Astrocyte (in vitro differentiated cells and primary cell): Measurements from ENCODE around the gene SMIM17. TPM values are rescaled to one million over a fixed set of nuclear protein-coding genes. Genes with fewer than 3 reads are reported as not detected.

Experiments
- DNase-seq: peaks from one replicate; pipeline ENCODE4 v3.0.0-alpha.2; 2010; ENCODE audit warnings: low read depth
- FAIRE-seq: peaks from 2 replicates; lab custom pipeline; 2011; peaks lifted over from hg19 to GRCh38; lab: Jason Lieb, UNC
- H2AFZ ChIP-seq: 2 replicates; pipeline ENCODE4 v1.6.0; 2012; ENCODE audit warnings: low read depth, low read length, inconsistent platforms
- H3K27ac ChIP-seq: 2 replicates; pipeline ENCODE4 v1.5.1; 2011; ENCODE audit warnings: low read depth, low read length, inconsistent platforms
- H3K27me3 ChIP-seq: 2 replicates; pipeline ENCODE4 v1.6.0; 2011; ENCODE audit warnings: low read length, inconsistent platforms; ENCODE audit not compliant: insufficient read depth
- H3K36me3 ChIP-seq: 2 replicates; pipeline ENCODE4 v1.5.1; 2011; ENCODE audit warnings: low read length, inconsistent platforms; ENCODE audit not compliant: insufficient read depth
- H3K4me1 ChIP-seq: 2 replicates; pipeline ENCODE4 v1.5.1; 2011; ENCODE audit warnings: low read length, inconsistent platforms; ENCODE audit not compliant: insufficient read depth
- H3K4me2 ChIP-seq: 2 replicates; pipeline ENCODE4 v1.6.0; 2012; ENCODE audit warnings: low read length, inconsistent platforms
- H3K4me3 ChIP-seq: 2 replicates; pipeline ENCODE4 v1.5.1; 2011; ENCODE audit warnings: low read depth, mild to moderate bottlenecking, low read length, inconsistent platforms; ENCODE audit not compliant: insufficient read depth
- H3K79me2 ChIP-seq: 2 replicates; pipeline ENCODE4 v1.6.0; 2012; ENCODE audit warnings: mild to moderate bottlenecking, low read length, inconsistent platforms; ENCODE audit not compliant: insufficient read depth
- H3K9ac ChIP-seq: 2 replicates; pipeline ENCODE4 v1.6.0; 2012; ENCODE audit warnings: mild to moderate bottlenecking, low read length, inconsistent platforms
- H3K9me3 ChIP-seq: 2 replicates; pipeline ENCODE4 v1.5.1; 2012; ENCODE audit warnings: low read depth, mild to moderate bottlenecking, low read length, inconsistent platforms; ENCODE audit not compliant: insufficient read depth
- H4K20me1 ChIP-seq: 2 replicates; pipeline ENCODE4 v1.6.0; 2012; ENCODE audit warnings: low read length, inconsistent platforms; ENCODE audit not compliant: insufficient read depth
- H3K27ac Mint-ChIP-seq: one replicate; pipeline ENCODE4 v1.8.0; 2021; ENCODE audit warnings: mild to moderate bottlenecking, mixed read lengths; ENCODE audit not compliant: unreplicated experiment
- H3K27me3 Mint-ChIP-seq: one replicate; pipeline ENCODE4 v1.8.0; 2021; ENCODE audit warnings: low read depth, mixed read lengths; ENCODE audit not compliant: unreplicated experiment
- H3K36me3 Mint-ChIP-seq: one replicate; pipeline ENCODE4 v1.8.0; 2021; ENCODE audit warnings: low read depth, mixed read lengths; ENCODE audit not compliant: unreplicated experiment
- H3K4me1 Mint-ChIP-seq: one replicate; pipeline ENCODE4 v1.8.0; 2021; ENCODE audit warnings: low read depth, mixed read lengths; ENCODE audit not compliant: unreplicated experiment
- H3K4me3 Mint-ChIP-seq: one replicate; pipeline ENCODE4 v1.8.0; 2021; ENCODE audit warnings: mild to moderate bottlenecking, moderate library complexity, mixed read lengths; ENCODE audit not compliant: unreplicated experiment
- H3K9me3 Mint-ChIP-seq: one replicate; pipeline ENCODE4 v1.8.0; 2021; ENCODE audit warnings: mild to moderate bottlenecking, mixed read lengths; ENCODE audit not compliant: unreplicated experiment
- CTCF ChIP-seq: IDR thresholded peaks from 2 replicates; pipeline ENCODE4 v1.5.1; 2011; ENCODE audit warnings: low read depth, mild to moderate bottlenecking, inconsistent platforms, low read length, moderate library complexity; ENCODE audit not compliant: insufficient read depth
- EZH2 ChIP-seq: IDR thresholded peaks from 2 replicates; pipeline ENCODE4 v1.6.1; 2012; ENCODE audit warnings: mild to moderate bottlenecking, low read length, inconsistent platforms; ENCODE audit not compliant: insufficient read depth
- total RNA-seq: library from RNA; stranded (reverse); gene quantifications from 2 replicates; pipeline ENCODE4 v1.2.1, GENCODE V29; 2021

Gene SMIM17
- total RNA-seq, 1 donor from 2014 or later: 0.27 TPM

GRCh38 chr19:56613639-56614038, 29.3 kb upstream of the SMIM17 start:
- Mint-ChIP-seq H3K27ac (no peak overlapping the region), H3K27me3 (no peaks in the 10 kb centered on the region), H3K36me3 (peaks cover 49% of the 10 kb centered on the region), H3K4me3 (no peak overlapping the region), H3K9me3 (peaks cover 39% of the 10 kb centered on the region), H3K4me1 (peaks cover 2% of the 10 kb centered on the region)
- Histone ChIP-seq H4K20me1 (peaks cover 24% of the 10 kb centered on the region), H3K36me3 (peaks cover 3% of the 10 kb centered on the region), H3K79me2 (peaks cover 63% of the 10 kb centered on the region), H2AFZ (no peak overlapping the region), H3K4me1 (no peaks in the 10 kb centered on the region), H3K9ac (no peak overlapping the region), H3K27ac (no peak overlapping the region), H3K27me3 (no peaks in the 10 kb centered on the region), H3K4me3 (no peak overlapping the region), H3K9me3 (peaks cover 6% of the 10 kb centered on the region), H3K4me2 (no peak overlapping the region)
- no peak for DNase-seq
- no peak for TF ChIP-seq CTCF
- no peak for TF ChIP-seq EZH2
- FAIRE-seq: no peak

- no peak for DNase-seq
- H3K9ac ChIP-seq: no peak overlapping the region
- H3K4me3 Mint-ChIP-seq: no peak overlapping the region
- no peak overlapping the region for H3K4me3 ChIP-seq
- peaks cover 8% of the 10 kb centered on the region for H3K9me3 ChIP-seq
- H3K4me1 Mint-ChIP-seq: peaks cover 2% of the 10 kb centered on the region
- no peaks in the 10 kb centered on the region for H3K27me3 ChIP-seq
- H3K79me2 ChIP-seq: peaks cover 30% of the 10 kb centered on the region
- H3K36me3 ChIP-seq: peaks cover 3% of the 10 kb centered on the region
- H3K27ac Mint-ChIP-seq: no peak overlapping the region
- H3K4me1 ChIP-seq: no peaks in the 10 kb centered on the region
- H3K4me2 ChIP-seq: no peak overlapping the region
- H3K9me3 Mint-ChIP-seq: peaks cover 31% of the 10 kb centered on the region
- H2AFZ ChIP-seq: no peak overlapping the region
- FAIRE-seq: no peak
- TF ChIP-seq CTCF (no peak), EZH2 (no peak)
- no peak overlapping the region for H3K27ac ChIP-seq
- no peaks in the 10 kb centered on the region for H3K27me3 Mint-ChIP-seq
- peaks cover 20% of the 10 kb centered on the region for H4K20me1 ChIP-seq
- H3K36me3 Mint-ChIP-seq: peaks cover 64% of the 10 kb centered on the region
These were observed 25.4 kb upstream of the SMIM17 start for GRCh38 chr19:56617531-56617930.

- Mint-ChIP-seq H3K4me1 (no peaks in the 10 kb centered on the region), H3K27me3 (no peaks in the 10 kb centered on the region), H3K4me3 (no peak overlapping the region), H3K36me3 (peaks cover 64% of the 10 kb centered on the region), H3K27ac (no peak overlapping the region), H3K9me3 (peaks cover 35% of the 10 kb centered on the region)
- Histone ChIP-seq H3K79me2 (peaks cover 19% of the 10 kb centered on the region), H3K4me2 (no peak overlapping the region), H3K4me3 (no peak overlapping the region), H4K20me1 (peaks cover 10% of the 10 kb centered on the region), H3K4me1 (no peaks in the 10 kb centered on the region), H3K9me3 (peaks cover 13% of the 10 kb centered on the region), H3K27me3 (no peaks in the 10 kb centered on the region), H3K9ac (no peak overlapping the region), H3K36me3 (peaks cover 7% of the 10 kb centered on the region), H2AFZ (no peak overlapping the region), H3K27ac (no peak overlapping the region)
- FAIRE-seq: no peak
- DNase-seq: no peak
- TF ChIP-seq EZH2 (no peak), CTCF (no peak)
These were observed 23.8 kb upstream of the SMIM17 start for GRCh38 chr19:56619121-56619520.
